ENCODE data around the gene EMILIN2. TPM values are rescaled to one million over a fixed set of nuclear protein-coding genes. Genes with fewer than 3 reads are reported as not detected.

The EMILIN2 gene
- total and polyA plus RNA-seq, 2 of the 8 experiments (the other 6 are each of a cell fraction or from before 2014, with no cell fraction given), result 6.0 to 7.5 TPM

GRCh38 chr18:2856547-2857170, 9.9 kb downstream of the EMILIN2 start (continued):
- TF ChIP-seq USF2 (IDR thresholded peaks at IDR 0.05; ENCODE audit: low read length), result no peak
- no peak for TF ChIP-seq SAP30 (IDR thresholded peaks at IDR 0.05; ENCODE audit: insufficient read depth, insufficient replicate concordance, low read length)
- no peak for TF ChIP-seq NANOG (IDR thresholded peaks at IDR 0.05; ENCODE audit: insufficient read depth, low read depth, low read length, poor library complexity, severe bottlenecking)
- no peak for TF ChIP-seq NRF1 (IDR thresholded peaks at IDR 0.05; ENCODE audit: low read depth, low read length)
